GM12892 (cell line): ENCODE data around the gene ZC2HC1B.
"Not testable (repeated sequence)": the region's sequence is repeated elsewhere in the genome, so short reads cannot be mapped to it uniquely, and the experiment has no call there.

Source experiments
- POLR2A ChIP-seq: IDR thresholded peaks from 2 replicates; pipeline ENCODE4 v1.6.1; 2011; ENCODE audit warnings: low read depth, low read length, control low read depth
- POLR2AphosphoS5 ChIP-seq: IDR thresholded peaks from 2 replicates; pipeline ENCODE4 v1.6.1; 2011; ENCODE audit warnings: low read depth, low read length, control low read depth
- TAF1 ChIP-seq: IDR thresholded peaks from 2 replicates; pipeline ENCODE4 v1.6.1; 2011; ENCODE audit warnings: low read depth, mild to moderate bottlenecking, control low read depth, low read length, borderline replicate concordance

DNA sequence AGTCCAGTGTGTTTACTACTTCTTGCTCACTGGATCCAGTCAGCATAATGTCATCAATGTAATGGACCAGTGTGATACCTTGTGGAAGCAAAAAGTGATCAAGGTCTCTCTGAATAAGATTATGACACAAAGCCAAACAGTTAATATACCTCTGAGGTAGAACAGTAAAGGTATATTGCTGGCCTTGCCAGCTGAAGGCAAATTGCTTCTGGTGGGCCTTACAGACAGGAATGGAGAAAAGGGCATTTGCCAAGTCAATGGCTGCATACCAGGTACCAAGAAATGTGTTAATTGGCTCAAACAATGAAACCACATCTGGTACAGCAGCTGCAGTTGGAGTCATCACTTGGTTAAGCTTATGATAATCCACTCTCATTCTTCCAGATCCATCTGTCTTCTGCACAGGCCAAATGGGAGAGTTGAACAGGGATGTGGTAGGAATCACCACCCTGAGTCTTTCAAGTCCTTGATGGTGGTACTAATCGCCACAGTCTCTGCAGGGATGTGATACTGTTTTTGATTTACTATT lies 7.0 kb downstream of the ZC2HC1B start:
- TF ChIP-seq TAF1, POLR2AphosphoS5, POLR2A: not testable (repeated sequence)
